ENCODE measurements around the gene GLIPR2. TPM values are rescaled to one million over a fixed set of nuclear protein-coding genes. Genes with fewer than 3 reads are reported as not detected.

The GLIPR2 gene
- total and polyA plus RNA-seq, 11 donors: 4.7 to 33.0 (median 7.6) TPM

GRCh38 chr9:36123515-36123914, 13.0 kb upstream of the GLIPR2 start:
- no peak for DNase-seq
- no peak for TF ChIP-seq POLR2A (IDR thresholded peaks at IDR 0.05)
- TF ChIP-seq CTCF (IDR thresholded peaks at IDR 0.05): no peak
- peaks cover 0 to 56% (median 34%) of the 10 kb centered on the region in 9 donors for H3K36me3 ChIP-seq
- no peaks in the 10 kb centered on the region for H3K27me3 ChIP-seq
- no peak for ATAC-seq
- intact Hi-C loops (cut with DNase I): loop anchor here in 1 of 10 donors (10.0 kb wide), 1 partner anchor 51 kb away; no protein-coding TSS in a partner anchor
- H3K4me3 ChIP-seq: no peak overlapping the region
- peaks cover 0 to 24% (median 0%) of the 10 kb centered on the region in 12 donors for H3K4me1 ChIP-seq
- WGBS, 4 donors: 90 to 97% (median 93%) methylated on average over 2 of the region's 2 CpGs
- no peak overlapping the region for H3K27ac ChIP-seq
- H3K9me3 ChIP-seq: no peaks in the 10 kb centered on the region

GRCh38 chr9:36125062-36125855, 11.3 kb upstream of the GLIPR2 start:
- no peak overlapping the region for H3K27ac ChIP-seq
- WGBS, 4 donors: 81 to 85% (median 83%) methylated on average over 10 of the region's 10 CpGs
- TF ChIP-seq CTCF (IDR thresholded peaks at IDR 0.05) (no peak), POLR2A (IDR thresholded peaks at IDR 0.05) (no peak)
- H3K9me3 ChIP-seq: no peaks in the 10 kb centered on the region
- H3K36me3 ChIP-seq: peaks cover 0 to 40% (median 27%) of the 10 kb centered on the region in 9 donors
- DNase-seq (no peak), ATAC-seq (no peak)
- H3K4me3 ChIP-seq: no peak overlapping the region
- peaks cover 0 to 39% (median 0%) of the 10 kb centered on the region in 12 donors for H3K4me1 ChIP-seq
- H3K27me3 ChIP-seq: no peaks in the 10 kb centered on the region
- intact Hi-C loops (cut with DNase I): loop anchor here in 1 of 10 donors (10.0 kb wide), 1 partner anchor 50 kb away; no protein-coding TSS in a partner anchor

- no peak overlapping the region for H3K4me3 ChIP-seq
Measured at GRCh38 chr9:36126016-36126730, 10.4 kb upstream of the GLIPR2 start.

More at GRCh38 chr9:36126016-36126730, 10.4 kb upstream of the GLIPR2 start:
- Histone ChIP-seq H3K9me3 (no peaks in the 10 kb centered on the region), H3K4me1 (peaks cover 0 to 39% (median 0%) of the 10 kb centered on the region in 12 donors), H3K27ac (no peak overlapping the region), H3K36me3 (peaks cover 0 to 32% (median 20%) of the 10 kb centered on the region in 9 donors), H3K27me3 (no peaks in the 10 kb centered on the region)
- TF ChIP-seq CTCF (IDR thresholded peaks at IDR 0.05): no peak
- no peak for TF ChIP-seq POLR2A (IDR thresholded peaks at IDR 0.05)
- intact Hi-C loops (cut with DNase I): loop anchor here in 1 of 10 donors (10.0 kb wide), 1 partner anchor 49 kb away; no protein-coding TSS in a partner anchor
- DNase-seq (no peak), ATAC-seq (peak in 1 of 4 donors; percentile 24)
- WGBS, 4 donors: 66 to 80% (median 75%) methylated on average over 5 to 7 of the region's 7 CpGs

All from heart left ventricle (tissue), 16 donors.